Inflammatory macrophage (primary cell): ENCODE results near the gene MINDY3.

Experiments used
- DNase-seq, 2 donors: peaks; one replicate each; pipeline ENCODE4 v3.0.0-alpha.2; 2020 to 2022

MINDY3 gene

GRCh38 chr10:15805395-15806058 lies 54.8 kb downstream of the MINDY3 start:
- DNase-seq, result no peak

GRCh38 chr10:15804109-15804508 lies 56.2 kb downstream of the MINDY3 start:
- no peak for DNase-seq

GRCh38 chr10:15802375-15802949 lies 57.8 kb downstream of the MINDY3 start:
- no peak for DNase-seq

- no peak for DNase-seq
These were observed 58.7 kb downstream of the MINDY3 start for GRCh38 chr10:15801641-15802040.

- DNase-seq, result no peak
These were observed 59.2 kb downstream of the MINDY3 start for GRCh38 chr10:15801147-15801546.

- DNase-seq, result no peak
These were observed 63.0 kb downstream of the MINDY3 start for GRCh38 chr10:15797346-15797745.

GRCh38 chr10:15796762-15797161 lies 63.5 kb downstream of the MINDY3 start:
- DNase-seq, result no peak

- no peak for DNase-seq
These were observed 64.1 kb downstream of the MINDY3 start for GRCh38 chr10:15796098-15796759.

GRCh38 chr10:15795036-15795792 lies 65.1 kb downstream of the MINDY3 start:
- DNase-seq, result no peak

GRCh38 chr10:15794569-15794968 lies 65.7 kb downstream of the MINDY3 start:
- DNase-seq, result no peak

- no peak for DNase-seq
These were observed 66.6 kb downstream of the MINDY3 start for GRCh38 chr10:15793664-15794063.

- DNase-seq, result no peak
These were observed 67.5 kb downstream of the MINDY3 start for GRCh38 chr10:15792777-15793176.

- no peak for DNase-seq
These were observed 68.3 kb downstream of the MINDY3 start for GRCh38 chr10:15791816-15792524.

- no peak for DNase-seq
These were observed 70.3 kb downstream of the MINDY3 start for GRCh38 chr10:15789793-15790525.

GRCh38 chr10:15787426-15787825 lies 72.9 kb downstream of the MINDY3 start:
- DNase-seq, result no peak

- no peak for DNase-seq
These were observed 75.5 kb downstream of the MINDY3 start for GRCh38 chr10:15784662-15785300.

- DNase-seq, result peak; percentile 11 to 36
These were observed 76.2 kb downstream of the MINDY3 start for GRCh38 chr10:15783941-15784636.

- no peak for DNase-seq
These were observed 77.5 kb downstream of the MINDY3 start for GRCh38 chr10:15782851-15783250.

GRCh38 chr10:15781381-15781960 lies 78.8 kb downstream of the MINDY3 start:
- no peak for DNase-seq

- DNase-seq, result no peak
These were observed 79.8 kb downstream of the MINDY3 start for GRCh38 chr10:15780353-15781135.
